ENCODE data around the gene TDO2. TPM values are rescaled to one million over a fixed set of nuclear protein-coding genes. Genes with fewer than 3 reads are reported as not detected.

The TDO2 gene
- not detected in 3 replicates for polyA plus RNA-seq
- polyA plus RNA-seq (2011; ENCODE audit: low read depth), result not detected
- not detected in 2 replicates for polyA plus RNA-seq (2011; cell fraction: cytosol; rRNA removed)
- polyA plus RNA-seq (2011; cell fraction: nucleus; rRNA removed), result not detected in 2 replicates
- polyA plus RNA-seq (2012; ENCODE audit: low replicate concordance), result not detected in 2 replicates
- not detected in 3 replicates for polyA minus RNA-seq
- not detected for polyA minus RNA-seq (2011; cell fraction: cytosol; rRNA and poly(A)+ RNA removed)
- not detected in 2 replicates for polyA minus RNA-seq (2011; cell fraction: nucleus; rRNA and poly(A)+ RNA removed)

GRCh38 chr4:155903453-155903852 is at the start of gene TDO2:
TSS of gene TDO2 (plus strand) at chr4:155903696. CDS start at chr4:155903759, 63 bp downstream.
- Histone ChIP-seq H3K4me2 (ENCODE audit: control insufficient read depth, extremely low read depth, insufficient read depth, low read depth, low read length) (no peak within 1 kb of the TSS), H3K9ac (ENCODE audit: control insufficient read depth, extremely low read depth, insufficient read depth, low read length) (no peak within 1 kb of the TSS), H3K9me3 (ENCODE audit: control insufficient read depth, low read depth, low read length) (no peaks in the 10 kb centered on the region), H2AFZ (ENCODE audit: control insufficient read depth, low read length) (no peak within 1 kb of the TSS), H3K36me3 (ENCODE audit: control insufficient read depth in 2 of 2, extremely low read depth in 1 of 2, insufficient read depth in 2 of 2, low read length in 2 of 2) (no peaks in the 10 kb centered on the region), H3K79me2 (ENCODE audit: control insufficient read depth, insufficient read depth, low read length) (no peaks in the 10 kb centered on the region), H3K4me3 (ENCODE audit: control insufficient read depth in 2 of 3, extremely low read depth in 1 of 3, insufficient read depth in 2 of 3, low read depth in 1 of 3, low read length in 3 of 3) (no peak within 1 kb of the TSS), H3K27ac (ENCODE audit: control insufficient read depth, insufficient read depth, low read length) (no peak within 1 kb of the TSS), H3K9me1 (ENCODE audit: control insufficient read depth, extremely low read depth, insufficient read depth, low read length) (no peaks in the 10 kb centered on the region), H3K4me1 (ENCODE audit: control insufficient read depth, extremely low read depth, insufficient read depth, low read length) (no peaks in the 10 kb centered on the region), H4K20me1 (ENCODE audit: control insufficient read depth, extremely low read depth, insufficient read depth, low read length) (no peaks in the 10 kb centered on the region), H3K27me3 (ENCODE audit: control insufficient read depth, extremely low read depth, insufficient read depth, low read length) (no peaks in the 10 kb centered on the region)
- dilution Hi-C loops (cut with MboI; ENCODE audit: extremely low pct_ligation_motif_present, low sequenced_read_pairs), result no loop called here
- TF ChIP-seq CTCF (optimal IDR thresholded peaks at IDR 0.05 in 1 of 3, IDR thresholded peaks at IDR 0.05 in 1 of 3, conservative IDR thresholded peaks at IDR 0.05 in 1 of 3; ENCODE audit: extremely low read depth in 1 of 3, insufficient read depth in 2 of 3, low read length in 3 of 3) (no peak), EZH2 (IDR thresholded peaks at IDR 0.05; ENCODE audit: low read length) (no peak)
- no peak for DNase-seq (ENCODE audit: low read depth, low spot score)
- FAIRE-seq, result no peak

DNA sequence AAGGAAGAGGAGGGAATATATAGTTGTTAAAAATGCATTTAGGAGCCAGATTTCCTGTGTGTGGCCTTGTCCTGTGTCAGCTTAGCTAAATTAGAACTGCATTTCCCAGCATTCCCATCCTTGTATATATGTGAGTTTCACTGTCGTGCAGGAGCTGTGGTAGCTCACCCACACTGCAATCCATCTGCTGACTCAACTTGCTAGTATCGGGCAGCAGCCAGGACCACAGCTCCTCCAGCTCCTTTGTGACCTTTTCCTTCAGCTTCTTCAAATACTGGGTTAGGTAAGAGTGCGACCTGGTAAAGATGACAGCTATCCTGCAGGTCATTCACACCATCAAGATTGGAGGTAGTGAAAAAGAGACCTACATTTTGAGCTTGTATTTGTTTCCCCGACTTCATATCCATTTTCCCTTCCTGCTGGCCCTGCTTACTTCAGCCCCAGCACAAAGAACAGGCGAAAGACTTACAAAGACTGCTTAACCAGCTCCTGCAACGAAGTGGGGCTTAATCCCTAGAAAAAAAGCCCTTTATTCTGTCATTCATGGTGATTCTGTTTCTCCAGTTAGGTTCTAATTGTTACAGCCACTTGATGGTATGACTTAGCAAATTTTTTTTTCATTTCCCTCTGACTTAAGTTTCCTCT is 48.8 kb upstream of the TDO2 start:
- no peaks in the 10 kb centered on the region for H3K4me1 ChIP-seq (ENCODE audit: control insufficient read depth, extremely low read depth, insufficient read depth, low read length)
- no peaks in the 10 kb centered on the region for H3K27me3 ChIP-seq (ENCODE audit: control insufficient read depth, extremely low read depth, insufficient read depth, low read length)
- H2AFZ ChIP-seq (ENCODE audit: control insufficient read depth, low read length), result no peak overlapping the region
- no peaks in the 10 kb centered on the region for H3K79me2 ChIP-seq (ENCODE audit: control insufficient read depth, insufficient read depth, low read length)
- no peak for FAIRE-seq
- H3K4me2 ChIP-seq (ENCODE audit: control insufficient read depth, extremely low read depth, insufficient read depth, low read depth, low read length), result no peak overlapping the region
- no peaks in the 10 kb centered on the region for H3K9me3 ChIP-seq (ENCODE audit: control insufficient read depth, low read depth, low read length)
- no peaks in the 10 kb centered on the region for H3K9me1 ChIP-seq (ENCODE audit: control insufficient read depth, extremely low read depth, insufficient read depth, low read length)
- H3K4me3 ChIP-seq (ENCODE audit: control insufficient read depth in 2 of 3, extremely low read depth in 1 of 3, insufficient read depth in 2 of 3, low read depth in 1 of 3, low read length in 3 of 3), result no peak overlapping the region
- no peak overlapping the region for H3K27ac ChIP-seq (ENCODE audit: control insufficient read depth, insufficient read depth, low read length)
- no peaks in the 10 kb centered on the region for H3K36me3 ChIP-seq (ENCODE audit: control insufficient read depth in 2 of 2, extremely low read depth in 1 of 2, insufficient read depth in 2 of 2, low read length in 2 of 2)
- TF ChIP-seq EZH2 (IDR thresholded peaks at IDR 0.05; ENCODE audit: low read length), result no peak
- TF ChIP-seq CTCF (optimal IDR thresholded peaks at IDR 0.05 in 1 of 3, IDR thresholded peaks at IDR 0.05 in 1 of 3, conservative IDR thresholded peaks at IDR 0.05 in 1 of 3; ENCODE audit: extremely low read depth in 1 of 3, insufficient read depth in 2 of 3, low read length in 3 of 3), result no peak
- H3K9ac ChIP-seq (ENCODE audit: control insufficient read depth, extremely low read depth, insufficient read depth, low read length), result no peak overlapping the region
- dilution Hi-C loops (cut with MboI; ENCODE audit: extremely low pct_ligation_motif_present, low sequenced_read_pairs), result no loop called here
- DNase-seq (ENCODE audit: low read depth, low spot score), result no peak
- H4K20me1 ChIP-seq (ENCODE audit: control insufficient read depth, extremely low read depth, insufficient read depth, low read length), result no peaks in the 10 kb centered on the region

Data from keratinocyte (primary cell).